Measurements from ENCODE around the gene ARL17A. TPM values are rescaled to one million over a fixed set of nuclear protein-coding genes. Genes with fewer than 3 reads are reported as not detected.

Gene ARL17A
- total RNA-seq = 1.3 and 4.0 TPM in 2 replicates

GRCh38 chr17:46579083-46580075 is at the start of gene ARL17A:
ARL17A (minus strand) TSS chr17:46579691; CDS start chr17:46576322, 3,369 bp downstream.

GRCh38 chr17:46590157-46591146 is 11.0 kb upstream of the ARL17A start, which contains the start of gene NSF:
NSF (plus strand) TSS chr17:46590669; CDS start chr17:46590776, 107 bp downstream.

GRCh38 chr17:46512168-46512567 is 67.3 kb downstream of the ARL17A start, which contains the start of gene LRRC37A2:
LRRC37A2 (plus strand) TSS chr17:46512468; CDS start chr17:46512713, 245 bp downstream.

Other genes with a start within 250 kb of the ARL17A start
- 3.4 and 3.7 TPM in 2 replicates for gene ARL17B, start 217.9 kb downstream of the ARL17A start, total RNA-seq
- 1.5 and 2.7 TPM in 2 replicates for gene LRRC37A2, start 67.2 kb downstream of the ARL17A start, total RNA-seq
- gene NSF, start 11.0 kb upstream of the ARL17A start, total RNA-seq = 41.3 and 43.0 TPM in 2 replicates
- gene WNT3, start 239.0 kb upstream of the ARL17A start, total RNA-seq = 0.65 and 0.86 TPM in 2 replicates

All from dermis lymphatic vessel endothelial cell (primary cell).